WI38 (cell line): ENCODE results near the gene UBXN1.
"Not testable (repeated sequence)": the region's sequence is repeated elsewhere in the genome, so short reads cannot be mapped to it uniquely, and the experiment has no call there.

ENCODE experiments used
- H3K4me3 ChIP-seq: 2 replicates; pipeline ENCODE4 v1.5.1; 2011; ENCODE audit warnings: low read depth, mild to moderate bottlenecking, control low read depth, low read length
- TF ChIP-seq, protein P1 (sequence below): IDR thresholded peaks from 2 replicates; pipeline ENCODE4 v1.5.1; 2012; ENCODE audit warnings: low read depth, mild to moderate bottlenecking, control low read depth, low read length

UBXN1 gene

DNA sequence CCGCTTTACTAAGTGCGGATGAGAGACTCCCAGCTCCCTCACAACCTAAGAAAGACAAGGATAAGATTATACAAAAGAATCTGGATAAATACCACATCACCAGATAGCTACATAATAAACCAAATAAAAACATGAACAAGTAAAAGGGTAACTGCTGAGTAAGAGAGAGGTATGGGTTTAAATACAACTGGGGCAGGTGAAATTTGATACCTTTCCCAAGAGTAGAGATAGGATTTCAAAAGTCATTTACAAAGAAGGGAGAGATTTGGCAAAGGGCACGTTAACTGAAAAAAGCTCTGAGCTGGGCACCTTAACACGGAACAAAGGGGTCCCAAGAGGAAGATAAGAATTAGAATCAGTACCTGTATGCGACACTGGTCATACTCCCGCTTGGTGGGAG is 1.7 kb downstream of the UBXN1 start:
- TF ChIP-seq, protein P1, sequence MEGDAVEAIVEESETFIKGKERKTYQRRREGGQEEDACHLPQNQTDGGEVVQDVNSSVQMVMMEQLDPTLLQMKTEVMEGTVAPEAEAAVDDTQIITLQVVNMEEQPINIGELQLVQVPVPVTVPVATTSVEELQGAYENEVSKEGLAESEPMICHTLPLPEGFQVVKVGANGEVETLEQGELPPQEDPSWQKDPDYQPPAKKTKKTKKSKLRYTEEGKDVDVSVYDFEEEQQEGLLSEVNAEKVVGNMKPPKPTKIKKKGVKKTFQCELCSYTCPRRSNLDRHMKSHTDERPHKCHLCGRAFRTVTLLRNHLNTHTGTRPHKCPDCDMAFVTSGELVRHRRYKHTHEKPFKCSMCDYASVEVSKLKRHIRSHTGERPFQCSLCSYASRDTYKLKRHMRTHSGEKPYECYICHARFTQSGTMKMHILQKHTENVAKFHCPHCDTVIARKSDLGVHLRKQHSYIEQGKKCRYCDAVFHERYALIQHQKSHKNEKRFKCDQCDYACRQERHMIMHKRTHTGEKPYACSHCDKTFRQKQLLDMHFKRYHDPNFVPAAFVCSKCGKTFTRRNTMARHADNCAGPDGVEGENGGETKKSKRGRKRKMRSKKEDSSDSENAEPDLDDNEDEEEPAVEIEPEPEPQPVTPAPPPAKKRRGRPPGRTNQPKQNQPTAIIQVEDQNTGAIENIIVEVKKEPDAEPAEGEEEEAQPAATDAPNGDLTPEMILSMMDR, result no peak
- no peak overlapping the region for H3K4me3 ChIP-seq

DNA sequence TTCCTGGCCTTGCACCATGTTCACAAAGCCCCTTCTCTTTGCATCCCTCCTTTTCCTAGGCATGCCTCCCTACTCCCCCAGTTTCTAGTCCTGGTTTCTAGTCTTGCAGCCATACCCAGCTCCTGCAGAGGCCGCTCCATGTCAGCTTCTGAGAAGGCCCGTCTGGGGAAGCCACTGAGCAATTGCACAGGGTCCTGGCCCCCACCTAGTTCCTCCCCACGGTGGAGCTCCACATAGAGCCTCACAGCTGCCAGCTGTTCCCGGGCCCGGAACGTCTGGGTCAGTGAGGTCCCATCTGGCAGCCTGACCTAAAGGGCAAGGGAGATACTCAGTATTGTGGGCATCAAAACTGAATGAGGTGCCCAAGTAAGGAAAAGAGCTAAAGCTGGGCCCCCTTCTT is 2.2 kb downstream of the UBXN1 start:
- TF ChIP-seq, protein P1, result no peak
- H3K4me3 ChIP-seq, result no peak overlapping the region

DNA sequence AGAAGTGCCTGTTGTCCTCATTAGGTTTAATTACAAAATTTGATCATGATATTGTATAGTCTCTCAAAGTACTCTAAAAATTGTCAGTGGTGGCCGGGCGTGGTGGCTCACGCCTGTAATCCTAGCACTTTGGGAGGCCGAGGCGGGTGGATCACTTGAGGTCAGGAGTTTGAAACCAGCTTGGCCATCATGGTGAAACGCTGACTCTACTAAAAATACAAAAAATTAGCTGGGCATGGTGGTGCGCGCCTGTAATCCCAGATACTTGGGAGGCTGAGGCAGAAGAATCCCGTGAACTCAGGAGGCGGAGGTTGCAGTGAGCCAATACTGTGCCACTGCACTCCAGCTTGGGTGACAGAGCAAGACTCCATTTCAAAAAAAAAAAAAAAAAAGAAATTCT is 3.5 kb downstream of the UBXN1 start:
- not testable (repeated sequence) for H3K4me3 ChIP-seq

DNA sequence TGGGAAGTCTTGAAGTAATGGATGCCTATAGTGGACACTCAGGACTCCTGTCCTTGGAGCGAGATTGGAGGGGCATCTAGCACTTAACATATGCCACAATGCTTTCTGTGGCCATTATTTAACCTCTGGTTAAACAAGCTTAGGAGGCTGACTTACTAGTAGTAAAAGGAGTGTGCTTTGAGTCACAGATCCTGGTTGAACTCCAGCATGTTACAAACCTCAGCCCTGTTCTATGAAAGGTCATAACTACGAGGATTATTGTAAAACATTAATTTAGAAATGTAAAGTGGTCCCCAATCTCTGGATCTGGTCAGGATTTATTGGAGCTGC is 5.7 kb downstream of the UBXN1 start:
- H3K4me3 ChIP-seq, result no peak overlapping the region
- TF ChIP-seq, protein P1, result no peak

DNA sequence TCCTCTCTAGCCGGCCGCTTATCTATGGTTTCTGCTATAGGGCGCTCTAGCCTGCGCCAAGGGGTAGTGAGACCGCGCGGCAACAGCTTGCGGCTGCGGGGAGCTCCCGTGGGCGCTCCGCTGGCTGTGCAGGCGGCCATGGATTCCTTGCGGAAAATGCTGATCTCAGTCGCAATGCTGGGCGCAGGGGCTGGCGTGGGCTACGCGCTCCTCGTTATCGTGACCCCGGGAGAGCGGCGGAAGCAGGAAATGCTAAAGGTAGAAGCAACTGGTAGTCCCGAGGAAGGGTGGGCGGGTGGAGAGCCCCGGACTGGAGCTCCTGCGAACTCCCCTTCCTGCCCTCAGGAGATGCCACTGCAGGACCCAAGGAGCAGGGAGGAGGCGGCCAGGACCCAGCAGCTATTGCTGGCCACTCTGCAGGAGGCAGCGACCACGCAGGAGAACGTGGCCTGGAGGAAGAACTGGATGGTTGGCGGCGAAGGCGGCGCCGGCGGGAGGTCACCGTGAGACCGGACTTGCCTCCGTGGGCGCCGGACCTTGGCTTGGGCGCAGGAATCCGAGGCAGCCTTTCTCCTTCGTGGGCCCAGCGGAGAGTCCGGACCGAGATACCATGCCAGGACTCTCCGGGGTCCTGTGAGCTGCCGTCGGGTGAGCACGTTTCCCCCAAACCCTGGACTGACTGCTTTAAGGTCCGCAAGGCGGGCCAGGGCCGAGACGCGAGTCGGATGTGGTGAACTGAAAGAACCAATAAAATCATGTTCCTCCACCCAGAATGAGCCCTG is 7.1 kb downstream of the UBXN1 start, which contains the start of the genes LBHD1 and UQCC3:
TSS of gene LBHD1 (minus strand) at position 660 of the 782 bp plus-strand sequence. CDS start 2,236 bp downstream, outside the sequence.
TSS of gene UQCC3 (plus strand) at position 66 of the 782 bp plus-strand sequence. CDS start at position 139, 73 bp downstream.
- peak within 1 kb of the TSS; percentile 75 for H3K4me3 ChIP-seq
- TF ChIP-seq, protein P1, result no peak

DNA sequence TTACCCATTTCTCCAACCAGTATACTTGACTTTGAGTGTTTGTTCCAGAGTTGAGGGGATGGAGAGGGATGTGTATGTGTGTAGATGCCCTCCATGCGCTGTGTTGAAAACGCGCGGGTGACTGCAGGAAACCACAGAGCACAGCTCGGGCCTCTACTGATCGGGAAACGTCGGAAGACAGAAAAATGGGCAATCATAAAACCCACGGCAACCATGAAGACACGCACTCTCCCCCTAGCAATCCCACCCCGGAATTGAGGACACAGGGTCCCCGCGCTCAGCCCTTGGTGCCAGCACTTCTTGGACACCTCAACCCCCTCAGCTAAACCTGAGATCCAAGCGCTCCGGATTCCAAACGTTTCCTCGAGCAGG is 7.7 kb downstream of the UBXN1 start:
- H3K4me3 ChIP-seq, result peak overlapping the region; percentile 75
- TF ChIP-seq, protein P1, result no peak

DNA sequence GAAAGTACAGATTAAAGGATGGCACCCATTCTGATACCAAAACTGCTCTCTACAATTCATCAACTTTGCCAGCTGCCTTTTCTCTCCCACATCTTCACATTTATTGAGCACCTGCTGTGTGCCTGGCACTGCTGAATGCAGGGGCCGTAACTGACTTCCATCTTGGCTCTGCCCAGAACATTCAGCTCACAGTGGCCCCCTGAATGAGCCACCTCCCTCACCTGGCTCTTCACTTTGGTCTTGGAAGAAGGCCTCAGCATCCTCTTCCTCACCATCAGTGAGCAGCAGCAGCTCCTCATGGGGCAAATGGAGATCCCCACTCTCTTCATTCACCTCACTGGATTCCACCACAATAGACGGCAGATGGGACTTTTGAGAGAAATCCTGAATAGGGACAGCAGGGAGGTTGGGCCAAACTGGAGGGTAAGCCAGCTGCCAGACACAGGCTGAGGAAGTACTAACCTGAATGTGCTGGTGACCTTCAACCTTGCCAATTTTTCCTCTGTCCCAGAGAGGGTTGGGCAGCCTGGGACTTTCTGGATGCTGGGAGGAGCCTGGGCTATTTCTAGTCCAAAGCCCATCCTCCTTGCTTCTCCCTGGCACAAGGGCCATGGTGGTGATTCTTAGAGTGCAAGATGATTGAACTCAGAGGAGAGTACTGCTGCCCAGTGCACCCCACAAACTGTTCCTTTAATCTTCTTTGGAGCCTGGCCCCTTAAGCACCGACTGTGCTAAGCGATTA is 9.3 kb downstream of the UBXN1 start:
- no peak overlapping the region for H3K4me3 ChIP-seq
- TF ChIP-seq, protein P1, result no peak
